Stomach (tissue), 9 donors: ENCODE measurements around the gene ALK. TPM values are rescaled to one million over a fixed set of nuclear protein-coding genes. Genes with fewer than 3 reads are reported as not detected.

Source experiments
- DNase-seq, 2 donors: peaks; one replicate each; pipeline versions ENCODE4 v3.0.0 to v3.0.0-alpha.2; 2013 to 2019
- H3K27ac ChIP-seq, 5 donors: fragments of 200-600 bp in 4 of 5; sonication (generic) in 4 of 5; one replicate each; pipeline ENCODE4 v1.5.1; 2013 to 2019; ENCODE audit warnings: mild to moderate bottlenecking in 1 of 5, moderate library complexity in 1 of 5
- H3K27me3 ChIP-seq, 3 donors: fragments of 200-600 bp; sonication (generic); one replicate each; pipeline ENCODE4 v1.5.1; 2017 to 2019; ENCODE audit warnings: mixed run types in 1 of 3
- H3K36me3 ChIP-seq, 4 donors: fragments of 200-600 bp; sonication (generic); 1 replicate in 3 of 4; 2 replicates in 1 of 4; pipeline ENCODE4 v1.5.1; 2016 to 2019
- H3K4me1 ChIP-seq, 4 donors: fragments of 200-600 bp; sonication (generic); one replicate each; pipeline ENCODE4 v1.5.1; 2016 to 2019
- H3K4me3 ChIP-seq, 4 donors: fragments of 200-600 bp; sonication (generic) in 3 of 4; one replicate each; pipeline ENCODE4 v1.5.1; 2016 to 2019; ENCODE audit warnings: mild to moderate bottlenecking in 1 of 4
- H3K9me3 ChIP-seq, 4 donors: fragments of 200-600 bp; sonication (generic); one replicate each; pipeline ENCODE4 v1.5.1; 2016 to 2019
- EP300 ChIP-seq: sonication (generic); formaldehyde crosslinking; IDR thresholded peaks from one replicate; pipeline ENCODE4 v1.6.1; 2017; ENCODE audit warnings: antibody characterized with exemption
- POLR2A ChIP-seq, 4 donors: fragments of 450-650 bp; IDR thresholded peaks; one replicate each; pipeline ENCODE4 v1.6.1; 2016; ENCODE audit warnings: antibody characterized with exemption in 4 of 4, control low read depth in 2 of 4, mild to moderate bottlenecking in 1 of 4, moderate library complexity in 1 of 4
- POLR2AphosphoS5 ChIP-seq, 3 donors: sonication (generic); formaldehyde crosslinking; IDR thresholded peaks; one replicate each; pipeline ENCODE4 v1.6.1; 2016; ENCODE audit warnings: antibody characterized with exemption in 3 of 3
- WGBS, 5 donors: extraction: QIAGEN DNeasy Blood & Tissue Kit in 3 of 5; methylation state at CpG; one replicate each; pipeline versions ENCODE4 v1.1.5 to v1.1.7; 2013 to 2018; 5-methylcytosine and 5-hydroxymethylcytosine counted together
- intact Hi-C: fragments of 100-400 bp; cut with DNase I; formaldehyde crosslinking; loops from one replicate; pipeline ENCODE4 v1.15.1; 2023; ENCODE audit warnings: low total_unique reads
- polyA plus RNA-seq, 3 donors: library from polyadenylated mRNA; stranded (reverse); fragments of 200-250 nt; gene quantifications; one replicate each; pipeline ENCODE4 v1.2.3, GENCODE V29; 2013
- total RNA-seq, 5 donors: library from RNA; depleted of rRNA; stranded (reverse); fragments of >200 nt; gene quantifications; one replicate each; pipeline versions ENCODE4 v1.1.0 to v1.2.3, GENCODE V29; 2014 to 2016
- TF ChIP-seq, protein P1 (sequence below), 7 experiments: fragments of 450-650 bp in 4 of 7; fragments of 200-600 bp in 3 of 7; sonication (generic) in 3 of 7; IDR thresholded peaks; one replicate each; pipeline ENCODE4 v1.5.1; 2016 to 2019; ENCODE audit warnings: antibody characterized with exemption in 7 of 7, control low read depth in 2 of 7, mild to moderate bottlenecking in 1 of 7
- donor health status: healthy with polysubstance abuse.
- donor health status: Bipolar disorder and iron deficiency.
- donor health status: healthy.

ALK gene
- total and polyA plus RNA-seq, 8 donors, result 0.13 to 0.92 TPM; not detected in 6

DNA sequence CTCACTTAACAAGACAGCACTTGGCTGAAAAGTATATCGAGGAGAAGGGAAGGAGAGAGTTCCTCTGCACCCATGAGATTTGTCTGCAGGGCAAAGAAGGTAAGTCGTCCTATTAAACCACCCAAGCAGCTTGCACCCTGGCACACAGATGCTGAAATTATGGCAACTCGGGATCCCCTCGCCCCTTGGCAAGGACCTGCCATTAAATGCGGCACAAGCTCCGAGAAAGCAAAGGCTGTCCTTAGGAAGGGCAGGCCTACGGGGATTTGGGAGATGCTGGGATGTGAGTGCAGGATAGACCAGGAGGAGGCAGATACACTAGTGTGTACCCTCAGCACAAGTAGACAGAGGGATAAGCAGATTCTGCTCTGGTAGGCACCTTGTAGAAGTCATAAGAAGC is 191.5 kb downstream of the ALK start:
- H3K4me3 ChIP-seq, result no peak overlapping the region
- H3K27me3 ChIP-seq, result no peaks in the 10 kb centered on the region
- intact Hi-C loops, result no loop called here
- H3K36me3 ChIP-seq, result no peaks in the 10 kb centered on the region
- TF ChIP-seq POLR2AphosphoS5 (IDR thresholded peaks at IDR 0.05), result no peak
- no peak for TF ChIP-seq POLR2A (IDR thresholded peaks at IDR 0.05)
- TF ChIP-seq, protein P1, sequence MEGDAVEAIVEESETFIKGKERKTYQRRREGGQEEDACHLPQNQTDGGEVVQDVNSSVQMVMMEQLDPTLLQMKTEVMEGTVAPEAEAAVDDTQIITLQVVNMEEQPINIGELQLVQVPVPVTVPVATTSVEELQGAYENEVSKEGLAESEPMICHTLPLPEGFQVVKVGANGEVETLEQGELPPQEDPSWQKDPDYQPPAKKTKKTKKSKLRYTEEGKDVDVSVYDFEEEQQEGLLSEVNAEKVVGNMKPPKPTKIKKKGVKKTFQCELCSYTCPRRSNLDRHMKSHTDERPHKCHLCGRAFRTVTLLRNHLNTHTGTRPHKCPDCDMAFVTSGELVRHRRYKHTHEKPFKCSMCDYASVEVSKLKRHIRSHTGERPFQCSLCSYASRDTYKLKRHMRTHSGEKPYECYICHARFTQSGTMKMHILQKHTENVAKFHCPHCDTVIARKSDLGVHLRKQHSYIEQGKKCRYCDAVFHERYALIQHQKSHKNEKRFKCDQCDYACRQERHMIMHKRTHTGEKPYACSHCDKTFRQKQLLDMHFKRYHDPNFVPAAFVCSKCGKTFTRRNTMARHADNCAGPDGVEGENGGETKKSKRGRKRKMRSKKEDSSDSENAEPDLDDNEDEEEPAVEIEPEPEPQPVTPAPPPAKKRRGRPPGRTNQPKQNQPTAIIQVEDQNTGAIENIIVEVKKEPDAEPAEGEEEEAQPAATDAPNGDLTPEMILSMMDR (IDR thresholded peaks at IDR 0.05), result no peak
- TF ChIP-seq EP300, result no peak
- H3K27ac ChIP-seq, result no peak overlapping the region
- no peak for DNase-seq
- peaks cover 0 to 2% (median 0%) of the 10 kb centered on the region in 4 donors for H3K4me1 ChIP-seq
- WGBS, 5 donors, result 82 to 92% (median 90%) methylated on average over 7 of the region's 7 CpGs
- no peaks in the 10 kb centered on the region for H3K9me3 ChIP-seq

DNA sequence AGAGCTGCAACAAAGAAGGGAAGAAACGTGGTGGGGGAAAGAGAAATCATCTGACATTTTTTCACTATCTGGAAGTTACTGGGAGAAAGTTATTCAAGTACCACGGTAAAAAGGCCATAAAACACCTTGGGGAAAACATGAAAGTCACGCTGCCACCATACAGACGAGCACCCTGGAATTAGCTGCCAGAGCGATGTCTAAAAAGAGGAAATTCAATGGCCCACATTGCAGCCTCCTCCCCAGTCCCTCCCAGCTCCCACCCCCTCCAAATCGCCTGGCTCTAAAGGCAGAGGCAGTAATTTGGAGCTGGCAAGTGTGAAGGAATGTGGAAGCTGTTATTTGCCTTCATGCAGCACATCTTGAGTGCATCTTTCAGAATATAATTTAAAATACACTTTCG is 192.0 kb downstream of the ALK start:
- Histone ChIP-seq H3K4me3 (no peak overlapping the region), H3K4me1 (peaks cover 4 to 7% (median 5%) of the 10 kb centered on the region in 4 donors), H3K27me3 (no peaks in the 10 kb centered on the region), H3K36me3 (no peaks in the 10 kb centered on the region), H3K27ac (no peak overlapping the region), H3K9me3 (no peaks in the 10 kb centered on the region)
- intact Hi-C loops, result no loop called here
- TF ChIP-seq EP300, result no peak
- TF ChIP-seq, protein P1 (IDR thresholded peaks at IDR 0.05), result no peak
- TF ChIP-seq POLR2A (IDR thresholded peaks at IDR 0.05), result no peak
- TF ChIP-seq POLR2AphosphoS5 (IDR thresholded peaks at IDR 0.05), result no peak
- 55 to 69% (median 62%) methylated on average over 7 of the region's 7 CpGs for WGBS, 5 donors
- no peak for DNase-seq

DNA sequence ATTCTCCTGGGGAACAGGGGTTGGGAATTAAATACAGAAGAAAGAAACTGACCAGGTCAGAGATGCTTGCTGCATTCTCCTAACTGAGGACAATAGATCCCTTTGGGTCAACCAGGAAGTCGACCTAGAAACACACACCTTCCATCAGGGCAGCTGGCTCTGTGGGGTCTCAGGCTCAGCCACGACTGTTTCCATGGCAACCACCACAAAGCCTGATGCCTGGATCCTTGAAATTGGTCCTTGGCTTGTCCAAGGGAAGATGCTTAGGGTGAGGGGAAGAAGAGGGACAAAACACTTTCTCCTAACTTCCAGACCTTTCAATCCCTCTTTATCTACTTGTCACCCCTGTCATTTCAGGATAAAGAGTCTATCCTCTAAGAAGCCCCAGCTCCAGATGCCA is 194.4 kb downstream of the ALK start:
- H3K4me1 ChIP-seq, result peaks cover 8 to 21% (median 14%) of the 10 kb centered on the region in 4 donors
- H3K27me3 ChIP-seq, result no peaks in the 10 kb centered on the region
- WGBS, 5 donors, result 46 to 62% (median 59%) methylated on average over 2 of the region's 2 CpGs
- H3K27ac ChIP-seq, result no peak overlapping the region
- TF ChIP-seq, protein P1 (IDR thresholded peaks at IDR 0.05), result no peak
- no peaks in the 10 kb centered on the region for H3K9me3 ChIP-seq
- DNase-seq, result no peak
- H3K36me3 ChIP-seq, result no peaks in the 10 kb centered on the region
- intact Hi-C loops, result no loop called here
- no peak overlapping the region for H3K4me3 ChIP-seq

DNA sequence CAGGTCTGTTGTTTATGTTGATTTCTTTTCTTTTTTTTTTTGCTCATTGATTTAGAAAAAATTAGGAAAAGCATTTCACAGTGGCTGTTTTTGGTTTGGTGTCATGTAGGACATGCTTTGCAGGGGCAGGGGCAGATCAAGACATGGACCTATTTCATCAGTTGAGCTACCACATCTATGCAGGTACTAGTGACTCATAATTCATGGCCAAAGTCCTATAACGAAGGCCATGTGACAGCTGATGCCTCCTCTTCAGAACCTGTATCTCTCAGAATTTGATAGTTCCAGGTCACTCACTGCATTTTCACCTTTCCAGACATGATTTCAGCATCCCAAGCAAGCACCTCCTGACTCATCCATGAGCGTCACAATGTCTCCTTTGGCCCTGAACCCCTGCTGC is 195.8 kb downstream of the ALK start:
- intact Hi-C loops, result no loop called here
- DNase-seq, result no peak
- no peaks in the 10 kb centered on the region for H3K36me3 ChIP-seq
- no peaks in the 10 kb centered on the region for H3K27me3 ChIP-seq
- no peak overlapping the region for H3K27ac ChIP-seq
- H3K4me1 ChIP-seq, result peaks cover 8 to 21% (median 14%) of the 10 kb centered on the region in 4 donors
- WGBS, 5 donors, result 46 to 68% (median 50%) methylated on average over 2 of the region's 2 CpGs
- no peak overlapping the region for H3K4me3 ChIP-seq
- no peaks in the 10 kb centered on the region for H3K9me3 ChIP-seq
- no peak for TF ChIP-seq POLR2A (IDR thresholded peaks at IDR 0.05)
- TF ChIP-seq POLR2AphosphoS5 (IDR thresholded peaks at IDR 0.05), result no peak
- TF ChIP-seq, protein P1 (IDR thresholded peaks at IDR 0.05), result no peak
- no peak for TF ChIP-seq EP300
